Measurements from ENCODE around the gene ACTR3C.

GRCh38 chr7:150336746-150337145 lies 13.4 kb upstream of the ACTR3C start:
- TF ChIP-seq CTCF (conservative IDR thresholded peaks at IDR 0.05; ENCODE audit: low read depth in 2 of 2) (no peak), EZH2 (IDR thresholded peaks at IDR 0.05; ENCODE audit: low read depth, unreplicated experiment) (no peak), EZH2phosphoT487 (IDR thresholded peaks at IDR 0.05; ENCODE audit: unreplicated experiment) (no peak), JUNB (IDR thresholded peaks at IDR 0.05; ENCODE audit: unreplicated experiment) (no peak)
